ENCODE measurements around the gene SLC47A2. TPM values are rescaled to one million over a fixed set of nuclear protein-coding genes. Genes with fewer than 3 reads are reported as not detected.

Gene SLC47A2
- polyA plus RNA-seq, 1 experiment: not detected

GRCh38 chr17:19733953-19734526, 17.7 kb upstream of the SLC47A2 start:
- CTCF ChIA-PET: interaction anchor here (0.6 to 1.2 kb wide), 2 partner anchors 11 to 393 kb away, joined by 3 to 5 read pairs; no protein-coding TSS in a partner anchor
- no peak for TF ChIP-seq CTCF (IDR thresholded peaks at IDR 0.05; ENCODE audit: insufficient read depth, low read depth, low read length)

GRCh38 chr17:19731626-19732025, 15.2 kb upstream of the SLC47A2 start:
- peaks cover 6% of the 10 kb centered on the region for H3K27me3 ChIP-seq (ENCODE audit: control insufficient read depth, insufficient read depth, low read length)
- H3K4me3 ChIP-seq (ENCODE audit: low read depth, low read length): no peak overlapping the region
- ChIA-PET POLR2A (no interaction called here), CTCF (interaction anchor here (1.1 kb wide), 1 partner anchor 14 kb away, joined by 5 read pairs; no protein-coding TSS in a partner anchor)
- H3K36me3 ChIP-seq (ENCODE audit: control insufficient read depth, insufficient read depth, low read length): no peaks in the 10 kb centered on the region
- no peak for DNase-seq (ENCODE audit: low read depth)
- no peak for TF ChIP-seq CTCF (IDR thresholded peaks at IDR 0.05; ENCODE audit: insufficient read depth, low read depth, low read length)

More at GRCh38 chr17:19733953-19734526, 17.7 kb upstream of the SLC47A2 start:
- DNase-seq (ENCODE audit: low read depth): no peak
- Histone ChIP-seq H3K36me3 (ENCODE audit: control insufficient read depth, insufficient read depth, low read length) (no peaks in the 10 kb centered on the region), H3K27me3 (ENCODE audit: control insufficient read depth, insufficient read depth, low read length) (peaks cover 6% of the 10 kb centered on the region), H3K4me3 (ENCODE audit: low read depth, low read length) (no peak overlapping the region)
- POLR2A ChIA-PET: no interaction called here

GRCh38 chr17:19730843-19731242, 14.5 kb upstream of the SLC47A2 start:
- ChIA-PET CTCF (interaction anchor here (1.1 to 4.5 kb wide), 2 partner anchors 14 to 32 kb away, joined by 4 to 34 read pairs; no protein-coding TSS in a partner anchor), POLR2A (no interaction called here)
- no peak for DNase-seq (ENCODE audit: low read depth)
- peaks cover 6% of the 10 kb centered on the region for H3K27me3 ChIP-seq (ENCODE audit: control insufficient read depth, insufficient read depth, low read length)
- no peak for TF ChIP-seq CTCF (IDR thresholded peaks at IDR 0.05; ENCODE audit: insufficient read depth, low read depth, low read length)
- H3K36me3 ChIP-seq (ENCODE audit: control insufficient read depth, insufficient read depth, low read length): no peaks in the 10 kb centered on the region
- H3K4me3 ChIP-seq (ENCODE audit: low read depth, low read length): no peak overlapping the region

GRCh38 chr17:19729900-19730299, 13.5 kb upstream of the SLC47A2 start:
- peaks cover 6% of the 10 kb centered on the region for H3K27me3 ChIP-seq (ENCODE audit: control insufficient read depth, insufficient read depth, low read length)
- CTCF ChIA-PET: interaction anchor here (4.5 kb wide), 1 partner anchor 14 kb away, joined by 34 read pairs; no protein-coding TSS in a partner anchor
- POLR2A ChIA-PET: no interaction called here
- TF ChIP-seq CTCF (IDR thresholded peaks at IDR 0.05; ENCODE audit: insufficient read depth, low read depth, low read length): no peak
- no peaks in the 10 kb centered on the region for H3K36me3 ChIP-seq (ENCODE audit: control insufficient read depth, insufficient read depth, low read length)
- no peak for DNase-seq (ENCODE audit: low read depth)
- no peak overlapping the region for H3K4me3 ChIP-seq (ENCODE audit: low read depth, low read length)

GRCh38 chr17:19728084-19728495, 11.7 kb upstream of the SLC47A2 start:
- Histone ChIP-seq H3K4me3 (ENCODE audit: low read depth, low read length) (no peak overlapping the region), H3K27me3 (ENCODE audit: control insufficient read depth, insufficient read depth, low read length) (peaks cover 6% of the 10 kb centered on the region), H3K36me3 (ENCODE audit: control insufficient read depth, insufficient read depth, low read length) (no peaks in the 10 kb centered on the region)
- DNase-seq (ENCODE audit: low read depth): peak; percentile 72
- ChIA-PET CTCF (interaction anchor here (0.8 to 4.5 kb wide), 7 partner anchors 10 to 215 kb away, joined by 3 to 34 read pairs (median 4); no protein-coding TSS in a partner anchor), POLR2A (interaction anchor here (0.6 kb wide), 1 partner anchor 1824 kb away, joined by 3 read pairs; no protein-coding TSS in a partner anchor)
- no peak for TF ChIP-seq CTCF (IDR thresholded peaks at IDR 0.05; ENCODE audit: insufficient read depth, low read depth, low read length)
